ENCODE measurements around the gene KHNYN. TPM values are rescaled to one million over a fixed set of nuclear protein-coding genes. Genes with fewer than 3 reads are reported as not detected.
"Not testable (repeated sequence)": the region's sequence is repeated elsewhere in the genome, so short reads cannot be mapped to it uniquely, and the experiment has no call there.

KHNYN gene
- total and polyA plus RNA-seq, 9 donors: 35.1 to 84.8 (median 65.2) TPM

- Histone ChIP-seq H3K36me3 (no peaks in the 10 kb centered on the region), H3K4me3 (peak within 1 kb of the TSS; percentile 85), H3K4me1 (ENCODE audit: insufficient read depth) (peaks cover 3% of the 10 kb centered on the region), H3K27ac (peak within 1 kb of the TSS; percentile 61 to 95), H3K27me3 (no peaks in the 10 kb centered on the region), H3K9me3 (no peaks in the 10 kb centered on the region)
- 0% methylated on average over 52 of the region's 52 CpGs for WGBS, 3 donors
- peak; percentile 80 for TF ChIP-seq EP300 (IDR thresholded peaks at IDR 0.05)
- TF ChIP-seq CTCF (IDR thresholded peaks at IDR 0.05): no peak
- peak; percentile 96 for TF ChIP-seq POLR2A (IDR thresholded peaks at IDR 0.05)
- intact Hi-C loops (cut with DNase I): loop anchor here in 1 of 4 donors (5.0 kb wide), 1 partner anchor 210 kb away; the partner anchor contains the start of genes GMPR2 and NEDD8
- peak; percentile 96 to 98 (median 97) for DNase-seq
These were observed 12.7 kb downstream of the KHNYN start, which contains the start of gene SDR39U1 for GRCh38 chr14:24442240-24443052. SDR39U1 (minus strand) TSS chr14:24442776; CDS start chr14:24442769, 7 bp downstream.

- 3 to 5% (median 4%) methylated on average over 6 to 7 of the region's 7 CpGs for WGBS, 3 donors
These were observed 13.4 kb downstream of the KHNYN start for GRCh38 chr14:24443053-24443665.

GRCh38 chr14:24450828-24451227 is 21.1 kb downstream of the KHNYN start:
- intact Hi-C loops (cut with DNase I); H3K27ac ChIP-seq; H3K9me3 ChIP-seq; DNase-seq; H3K4me1 ChIP-seq (ENCODE audit: insufficient read depth); H3K36me3 ChIP-seq; H3K4me3 ChIP-seq; H3K27me3 ChIP-seq: not testable (repeated sequence)
- 89 to 95% (median 90%) methylated on average over 2 of the region's 2 CpGs for WGBS, 3 donors

More at GRCh38 chr14:24443053-24443665, 13.4 kb downstream of the KHNYN start:
- H3K27ac ChIP-seq: peak overlapping the region; percentile 61 to 95
- H3K36me3 ChIP-seq: no peaks in the 10 kb centered on the region
- H3K9me3 ChIP-seq: no peaks in the 10 kb centered on the region
- no peaks in the 10 kb centered on the region for H3K27me3 ChIP-seq
- intact Hi-C loops (cut with DNase I): loop anchor here in 1 of 4 donors (5.0 kb wide), 1 partner anchor 211 kb away; the partner anchor contains the start of genes GMPR2 and NEDD8
- TF ChIP-seq POLR2A (IDR thresholded peaks at IDR 0.05) (no peak), EP300 (IDR thresholded peaks at IDR 0.05) (no peak), CTCF (IDR thresholded peaks at IDR 0.05) (no peak)
- peaks cover 3% of the 10 kb centered on the region for H3K4me1 ChIP-seq (ENCODE audit: insufficient read depth)
- DNase-seq: no peak
- peak overlapping the region; percentile 48 for H3K4me3 ChIP-seq

- no peaks in the 10 kb centered on the region for H3K27me3 ChIP-seq
- TF ChIP-seq CTCF (IDR thresholded peaks at IDR 0.05) (no peak), POLR2A (IDR thresholded peaks at IDR 0.05) (no peak), EP300 (IDR thresholded peaks at IDR 0.05) (no peak)
- no peak for DNase-seq
- H3K36me3 ChIP-seq: no peaks in the 10 kb centered on the region
- no peaks in the 10 kb centered on the region for H3K4me1 ChIP-seq (ENCODE audit: insufficient read depth)
- intact Hi-C loops (cut with DNase I): no loop called here
- H3K4me3 ChIP-seq: no peak overlapping the region
- H3K27ac ChIP-seq: no peak overlapping the region
- H3K9me3 ChIP-seq: no peaks in the 10 kb centered on the region
These were observed 27.2 kb downstream of the KHNYN start for GRCh38 chr14:24456980-24457379.

Measured in ovary (tissue), 9 donors.